ENCODE measurements around the gene COL6A2. TPM values are rescaled to one million over a fixed set of nuclear protein-coding genes. Genes with fewer than 3 reads are reported as not detected.

The COL6A2 gene
- total and polyA plus RNA-seq, 2 of the 13 experiments (the other 11 are each of a cell fraction or from before 2014, with no cell fraction given): 0.07 to 0.41 TPM

GRCh38 chr21:46154155-46154954 is 56.4 kb downstream of the COL6A2 start (continued):
- TF ChIP-seq RERE (CRISPR knock-in tag; IDR thresholded peaks at IDR 0.05; ENCODE audit: low read depth) (no peak), ATM (IDR thresholded peaks at IDR 0.05; ENCODE audit: borderline replicate concordance) (no peak), ZNF589 (CRISPR knock-in tag; conservative IDR thresholded peaks at IDR 0.05) (0 out of 2 replicates have a peak, but pooled peaks have one; percentile 17), IRF2 (CRISPR knock-in tag; IDR thresholded peaks at IDR 0.05) (0 out of 2 replicates have a peak, but pooled peaks have one; percentile 4), ISL2 (CRISPR knock-in tag; IDR thresholded peaks at IDR 0.05) (no peak), SALL2 (CRISPR knock-in tag; IDR thresholded peaks at IDR 0.05) (no peak), AGO1 (IDR thresholded peaks at IDR 0.05; ENCODE audit: low read depth, low read length, poor library complexity, severe bottlenecking) (peak; percentile 12), ZNF251 (CRISPR knock-in tag; IDR thresholded peaks at IDR 0.05) (0 out of 2 replicates have a peak, but pooled peaks have one; percentile 42), ZNF737 (CRISPR knock-in tag; IDR thresholded peaks at IDR 0.05; ENCODE audit: borderline replicate concordance) (no peak), ZNF570 (CRISPR knock-in tag; IDR thresholded peaks at IDR 0.05; ENCODE audit: borderline replicate concordance) (no peak), RELA (CRISPR knock-in tag; IDR thresholded peaks at IDR 0.05) (0 out of 2 replicates have a peak, but pooled peaks have one; percentile 55), RNF2 (conservative IDR thresholded peaks at IDR 0.05; ENCODE audit: low read depth) (no peak), KAT7 (CRISPR knock-in tag; IDR thresholded peaks at IDR 0.05; ENCODE audit: borderline replicate concordance) (no peak), NONO (IDR thresholded peaks at IDR 0.05) (no peak), NONO (CRISPR knock-in tag; conservative IDR thresholded peaks at IDR 0.05) (0 out of 2 replicates have a peak, but pooled peaks have one; percentile 46)
- TF ChIP-seq, protein P1, sequence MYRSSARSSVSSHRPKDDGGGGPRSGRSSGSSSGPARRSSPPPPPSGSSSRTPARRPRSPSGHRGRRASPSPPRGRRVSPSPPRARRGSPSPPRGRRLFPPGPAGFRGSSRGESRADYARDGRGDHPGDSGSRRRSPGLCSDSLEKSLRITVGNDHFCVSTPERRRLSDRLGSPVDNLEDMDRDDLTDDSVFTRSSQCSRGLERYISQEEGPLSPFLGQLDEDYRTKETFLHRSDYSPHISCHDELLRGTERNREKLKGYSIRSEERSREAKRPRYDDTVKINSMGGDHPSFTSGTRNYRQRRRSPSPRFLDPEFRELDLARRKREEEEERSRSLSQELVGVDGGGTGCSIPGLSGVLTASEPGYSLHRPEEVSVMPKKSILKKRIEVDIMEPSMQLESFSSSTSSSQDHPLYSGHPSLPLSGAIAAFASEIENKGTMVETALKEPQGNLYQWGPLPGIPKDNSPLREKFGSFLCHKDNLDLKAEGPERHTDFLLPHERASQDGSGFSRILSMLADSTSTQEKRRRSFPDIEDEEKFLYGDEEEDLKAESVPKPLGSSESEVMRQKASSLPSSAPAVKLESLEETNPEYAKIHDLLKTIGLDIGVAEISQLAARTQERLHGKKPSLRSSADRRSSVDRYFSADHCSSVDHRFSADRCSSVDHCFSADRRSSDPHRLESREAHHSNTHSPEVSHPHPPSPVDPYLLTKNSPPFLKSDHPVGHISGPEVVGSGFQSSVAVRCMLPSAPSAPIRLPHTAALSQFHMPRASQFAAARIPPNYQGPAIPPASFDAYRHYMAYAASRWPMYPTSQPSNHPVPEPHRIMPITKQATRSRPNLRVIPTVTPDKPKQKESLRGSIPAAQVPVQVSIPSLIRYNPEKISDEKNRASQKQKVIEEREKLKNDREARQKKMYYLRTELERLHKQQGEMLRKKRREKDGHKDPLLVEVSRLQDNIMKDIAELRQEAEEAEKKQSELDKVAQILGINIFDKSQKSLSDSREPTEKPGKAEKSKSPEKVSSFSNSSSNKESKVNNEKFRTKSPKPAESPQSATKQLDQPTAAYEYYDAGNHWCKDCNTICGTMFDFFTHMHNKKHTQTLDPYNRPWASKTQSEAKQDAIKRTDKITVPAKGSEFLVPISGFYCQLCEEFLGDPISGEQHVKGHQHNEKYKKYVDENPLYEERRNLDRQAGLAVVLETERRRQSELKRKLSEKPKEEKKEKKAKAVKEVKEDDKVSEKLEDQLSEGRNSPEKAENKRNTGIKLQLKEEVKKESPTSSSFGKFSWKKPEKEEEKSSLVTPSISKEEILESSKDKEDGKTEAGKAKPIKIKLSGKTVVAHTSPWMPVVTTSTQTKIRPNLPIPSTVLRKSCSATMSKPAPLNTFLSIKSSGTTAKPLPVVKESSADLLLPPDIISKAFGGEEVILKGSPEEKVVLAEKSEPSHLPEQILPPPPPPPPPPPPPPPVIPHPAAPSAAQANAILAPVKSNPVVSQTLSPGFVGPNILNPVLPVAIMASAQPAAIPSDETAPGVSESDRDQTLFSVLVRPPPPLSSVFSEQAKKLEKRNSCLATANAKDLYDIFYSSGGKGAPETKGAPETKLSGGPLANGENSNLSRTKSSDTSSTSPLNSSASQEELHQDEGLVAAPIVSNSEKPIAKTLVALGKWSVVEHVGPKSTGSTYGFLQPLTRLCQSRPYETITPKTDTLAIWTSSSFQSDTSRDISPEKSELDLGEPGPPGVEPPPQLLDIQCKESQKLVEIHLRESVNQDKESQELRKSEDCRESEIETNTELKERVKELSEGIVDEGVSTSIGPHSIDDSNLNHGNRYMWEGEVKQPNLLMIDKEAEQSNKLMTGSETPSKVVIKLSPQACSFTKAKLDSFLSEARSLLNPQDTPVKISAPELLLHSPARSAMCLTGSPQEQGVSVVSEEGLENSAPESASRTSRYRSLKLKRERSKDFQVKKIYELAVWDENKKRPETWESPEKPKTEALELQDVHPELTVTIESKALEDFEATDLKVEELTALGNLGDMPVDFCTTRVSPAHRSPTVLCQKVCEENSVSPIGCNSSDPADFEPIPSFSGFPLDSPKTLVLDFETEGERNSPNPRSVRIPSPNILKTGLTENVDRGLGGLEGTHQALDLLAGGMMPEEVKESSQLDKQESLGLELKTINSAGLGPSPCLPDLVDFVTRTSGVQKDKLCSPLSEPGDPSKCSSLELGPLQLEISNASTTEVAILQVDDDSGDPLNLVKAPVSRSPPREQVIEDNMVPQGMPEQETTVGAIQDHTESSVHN (CRISPR knock-in tag; IDR thresholded peaks at IDR 0.05): no peak
